Measurements from ENCODE around the gene KRTAP22-2.

The KRTAP22-2 gene

GRCh38 chr21:30561957-30562356 is 28.2 kb downstream of the KRTAP22-2 start:
- H3K27ac ChIP-seq (ENCODE audit: low read length): no peak overlapping the region
- no peak overlapping the region for H3K9ac ChIP-seq (ENCODE audit: low read length)
- no peaks in the 10 kb centered on the region for H3K9me3 ChIP-seq (ENCODE audit: insufficient read depth, low read length)
- no peak overlapping the region for H2AFZ ChIP-seq (ENCODE audit: low read depth, low read length)
- H3K36me3 ChIP-seq (replicated peaks; ENCODE audit: low read depth, low read length): no peaks in the 10 kb centered on the region
- no peaks in the 10 kb centered on the region for H3K79me2 ChIP-seq (ENCODE audit: low read length)
- TF ChIP-seq EZH2phosphoT487 (IDR thresholded peaks at IDR 0.05; ENCODE audit: low read depth) (no peak), CTCF (IDR thresholded peaks at IDR 0.05; ENCODE audit: low read depth, low read length) (no peak)
- H3K4me3 ChIP-seq (ENCODE audit: low read length): no peak overlapping the region
- H4K20me1 ChIP-seq (ENCODE audit: insufficient read depth, low read length): no peaks in the 10 kb centered on the region
- H3K4me1 ChIP-seq (ENCODE audit: low read length): no peaks in the 10 kb centered on the region
- no peaks in the 10 kb centered on the region for H3K27me3 ChIP-seq (ENCODE audit: low read depth, low read length)
- no peak overlapping the region for H3K4me2 ChIP-seq (ENCODE audit: low read length)

- Histone ChIP-seq H3K27me3 (ENCODE audit: low read depth, low read length) (no peaks in the 10 kb centered on the region), H3K4me2 (ENCODE audit: low read length) (no peak within 1 kb of the TSS), H3K79me2 (ENCODE audit: low read length) (no peaks in the 10 kb centered on the region), H3K9ac (ENCODE audit: low read length) (no peak within 1 kb of the TSS), H2AFZ (ENCODE audit: low read depth, low read length) (no peak within 1 kb of the TSS), H3K9me3 (ENCODE audit: insufficient read depth, low read length) (no peaks in the 10 kb centered on the region), H3K27ac (ENCODE audit: low read length) (no peak within 1 kb of the TSS), H3K4me3 (ENCODE audit: low read length) (no peak within 1 kb of the TSS), H3K36me3 (replicated peaks; ENCODE audit: low read depth, low read length) (no peaks in the 10 kb centered on the region), H3K4me1 (ENCODE audit: low read length) (no peaks in the 10 kb centered on the region), H4K20me1 (ENCODE audit: insufficient read depth, low read length) (no peaks in the 10 kb centered on the region)
- TF ChIP-seq CTCF (IDR thresholded peaks at IDR 0.05; ENCODE audit: low read depth, low read length): no peak
- no peak for TF ChIP-seq EZH2phosphoT487 (IDR thresholded peaks at IDR 0.05; ENCODE audit: low read depth)
Observed at GRCh38 chr21:30561264-30561895, 28.8 kb downstream of the KRTAP22-2 start, which contains the start of gene KRTAP19-7. TSS of gene KRTAP19-7 (minus strand) at chr21:30561314. CDS start at chr21:30561289, 25 bp downstream.

GRCh38 chr21:30555095-30555494 is 35.1 kb downstream of the KRTAP22-2 start:
- Histone ChIP-seq H3K4me1 (ENCODE audit: low read length) (no peaks in the 10 kb centered on the region; the same call in 1 of the 2 replicates), H3K27me3 (ENCODE audit: low read depth, low read length) (no peaks in the 10 kb centered on the region), H4K20me1 (ENCODE audit: insufficient read depth, low read length) (no peaks in the 10 kb centered on the region), H3K9ac (ENCODE audit: low read length) (no peak overlapping the region), H3K27ac (ENCODE audit: low read length) (no peak overlapping the region), H3K9me3 (ENCODE audit: insufficient read depth, low read length) (0 out of 2 replicates have a peak, but pooled peaks cover 10% of the 10 kb centered on the region), H2AFZ (ENCODE audit: low read depth, low read length) (no peak overlapping the region), H3K4me3 (ENCODE audit: low read length) (no peak overlapping the region), H3K79me2 (ENCODE audit: low read length) (no peaks in the 10 kb centered on the region), H3K36me3 (replicated peaks; ENCODE audit: low read depth, low read length) (no peaks in the 10 kb centered on the region), H3K4me2 (ENCODE audit: low read length) (no peak overlapping the region)
- TF ChIP-seq CTCF (IDR thresholded peaks at IDR 0.05; ENCODE audit: low read depth, low read length): no peak
- no peak for TF ChIP-seq EZH2phosphoT487 (IDR thresholded peaks at IDR 0.05; ENCODE audit: low read depth)

- no peak overlapping the region for H3K27ac ChIP-seq (ENCODE audit: low read length)
- no peaks in the 10 kb centered on the region for H4K20me1 ChIP-seq (ENCODE audit: insufficient read depth, low read length)
- no peak overlapping the region for H3K4me3 ChIP-seq (ENCODE audit: low read length)
- H3K4me2 ChIP-seq (ENCODE audit: low read length): no peak overlapping the region
- 0 out of 2 replicates have a peak, but pooled peaks cover 10% of the 10 kb centered on the region for H3K9me3 ChIP-seq (ENCODE audit: insufficient read depth, low read length)
- H2AFZ ChIP-seq (ENCODE audit: low read depth, low read length): no peak overlapping the region
- no peak for TF ChIP-seq EZH2phosphoT487 (IDR thresholded peaks at IDR 0.05; ENCODE audit: low read depth)
- no peak for TF ChIP-seq CTCF (IDR thresholded peaks at IDR 0.05; ENCODE audit: low read depth, low read length)
- H3K27me3 ChIP-seq (ENCODE audit: low read depth, low read length): no peaks in the 10 kb centered on the region
- H3K9ac ChIP-seq (ENCODE audit: low read length): no peak overlapping the region
- H3K4me1 ChIP-seq (ENCODE audit: low read length): peaks cover 14% of the 10 kb centered on the region
- no peaks in the 10 kb centered on the region for H3K36me3 ChIP-seq (replicated peaks; ENCODE audit: low read depth, low read length)
- no peaks in the 10 kb centered on the region for H3K79me2 ChIP-seq (ENCODE audit: low read length)
Observed at GRCh38 chr21:30552782-30553181, 37.4 kb downstream of the KRTAP22-2 start.

All from OCI-LY3 (cell line).